Subcutaneous adipose tissue (tissue), 4 donors: Measurements from ENCODE around the gene CCDC61. TPM values are rescaled to one million over a fixed set of nuclear protein-coding genes. Genes with fewer than 3 reads are reported as not detected.

Experiments used
- CTCF ChIP-seq: fragments of 450-650 bp; IDR thresholded peaks from one replicate; pipeline ENCODE4 v1.5.1; 2016; ENCODE audit warnings: low read depth, mild to moderate bottlenecking, control low read depth, antibody characterized with exemption, moderate library complexity
- total RNA-seq, 4 donors: library from RNA; depleted of rRNA; stranded (reverse); fragments of >200 nt; gene quantifications; one replicate each; pipeline ENCODE4 v1.1.0, GENCODE V29; 2016

The CCDC61 gene
- total RNA-seq, 4 donors from 2014 or later: 2.8 to 12.2 (median 4.5) TPM

- TF ChIP-seq CTCF: no peak
Observed at GRCh38 chr19:46023311-46023779, 28.1 kb downstream of the CCDC61 start.

DNA sequence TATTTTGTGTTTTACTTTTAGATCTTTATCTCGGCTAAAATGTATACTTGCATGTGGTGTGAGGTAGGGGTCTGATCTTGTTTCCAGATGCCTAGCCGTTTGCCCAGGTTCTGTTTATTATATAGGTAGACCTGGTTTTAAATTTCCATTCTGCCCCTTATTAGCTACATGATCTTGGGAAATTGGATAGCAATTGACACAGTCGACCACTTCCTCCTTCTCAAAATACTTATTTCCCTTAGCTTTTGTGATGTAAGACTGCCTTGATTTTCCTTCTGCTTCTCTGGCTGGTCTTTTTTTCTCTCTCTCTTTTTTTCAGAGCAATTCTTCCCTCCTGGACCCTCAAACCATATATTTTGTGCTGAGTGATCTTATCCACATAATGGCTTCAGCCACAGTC is 30.6 kb downstream of the CCDC61 start:
- TF ChIP-seq CTCF: no peak

DNA sequence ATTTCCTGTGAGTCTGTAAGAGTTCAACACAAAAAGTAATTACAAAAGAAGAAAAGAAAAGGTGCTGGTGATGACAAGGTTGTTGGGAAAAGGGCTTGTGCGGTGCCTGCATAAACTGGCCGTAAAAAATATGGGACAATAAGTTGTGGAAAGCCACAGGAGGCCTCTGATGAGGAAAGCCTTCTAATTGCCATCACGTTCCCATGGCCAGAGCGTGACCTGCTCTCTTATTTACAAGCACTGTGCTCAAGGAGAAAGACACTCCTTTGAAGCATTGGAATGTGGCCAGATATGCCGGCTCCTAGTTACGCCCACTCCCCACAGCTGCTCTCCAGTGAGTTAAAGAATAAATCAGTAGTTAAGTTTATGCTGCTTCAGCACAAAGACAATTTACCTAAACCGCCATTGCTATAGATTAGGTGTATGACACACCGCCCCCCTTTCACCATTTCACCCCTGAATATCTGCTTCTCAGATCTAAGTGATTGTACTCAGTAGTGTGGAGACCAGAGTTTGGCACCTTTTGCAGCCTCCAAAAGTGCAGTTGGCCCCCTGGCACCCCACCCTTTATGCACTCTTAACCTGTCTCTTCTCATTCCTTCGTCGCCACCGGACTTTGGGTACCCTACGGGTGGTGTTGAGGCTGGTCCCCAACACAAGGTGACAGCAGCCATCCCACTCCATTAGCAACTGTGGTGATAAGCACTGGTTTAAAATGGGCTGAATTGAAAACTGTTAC is 35.7 kb downstream of the CCDC61 start:
- no peak for TF ChIP-seq CTCF

DNA sequence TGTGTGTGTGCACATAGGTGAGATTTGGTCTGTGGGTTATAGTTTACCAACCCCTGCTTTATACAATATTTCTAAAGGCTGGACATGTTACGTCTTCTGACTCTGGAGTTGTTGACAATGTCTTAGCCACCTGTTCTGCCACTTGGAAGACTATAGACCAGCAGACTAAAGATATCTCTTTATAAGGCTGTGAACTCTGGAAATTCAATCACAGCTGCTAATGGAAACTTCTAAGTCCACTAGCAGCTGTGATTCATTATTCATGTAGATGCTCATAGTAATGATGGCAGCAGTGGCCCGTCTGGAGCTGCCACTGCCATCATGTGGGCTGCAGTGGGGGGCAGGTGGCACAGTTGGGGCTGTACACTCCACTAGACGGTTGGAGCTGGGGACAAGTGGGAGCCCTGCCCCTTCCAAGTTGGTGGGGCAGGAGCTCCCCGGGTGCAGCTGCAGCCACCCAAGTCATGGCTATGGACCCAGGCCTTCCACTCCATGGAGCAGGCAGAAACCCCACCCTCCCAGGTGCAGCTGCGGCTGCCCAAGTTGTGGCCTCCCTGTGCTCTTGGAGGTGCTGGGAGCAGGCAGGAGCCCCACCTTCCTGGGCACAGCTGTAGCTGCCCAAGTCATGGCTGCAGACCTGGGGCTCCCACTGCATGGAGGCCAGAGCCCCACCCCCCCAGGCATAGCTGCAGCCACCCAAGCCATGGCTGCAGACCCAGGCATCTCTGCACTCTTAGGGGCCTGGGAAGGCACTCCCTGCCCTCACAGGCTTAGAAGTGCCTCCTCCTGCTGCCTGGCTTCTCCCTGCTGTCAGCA is 36.7 kb downstream of the CCDC61 start:
- no peak for TF ChIP-seq CTCF

DNA sequence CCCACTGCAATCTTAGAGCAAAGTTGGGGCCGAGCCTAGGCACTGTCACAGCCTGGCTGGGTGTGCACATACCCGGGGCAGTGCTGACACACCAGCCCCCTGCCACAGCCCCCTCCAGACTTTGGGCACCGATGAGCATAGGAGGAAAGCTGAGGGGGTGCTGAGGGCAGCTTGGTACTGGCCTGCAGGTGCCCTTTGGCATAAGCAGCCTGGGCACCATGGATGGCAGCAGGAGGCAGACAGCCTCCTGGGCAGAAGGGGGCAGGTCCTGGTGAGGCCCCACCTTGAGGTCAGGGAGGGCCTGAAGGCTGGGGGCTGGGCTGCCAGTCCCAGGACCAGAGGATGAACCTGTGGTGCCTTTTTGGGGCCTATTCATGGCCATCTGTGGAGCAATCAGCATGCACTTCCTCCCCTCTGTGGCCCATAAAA is 37.3 kb downstream of the CCDC61 start:
- TF ChIP-seq CTCF: no peak

DNA sequence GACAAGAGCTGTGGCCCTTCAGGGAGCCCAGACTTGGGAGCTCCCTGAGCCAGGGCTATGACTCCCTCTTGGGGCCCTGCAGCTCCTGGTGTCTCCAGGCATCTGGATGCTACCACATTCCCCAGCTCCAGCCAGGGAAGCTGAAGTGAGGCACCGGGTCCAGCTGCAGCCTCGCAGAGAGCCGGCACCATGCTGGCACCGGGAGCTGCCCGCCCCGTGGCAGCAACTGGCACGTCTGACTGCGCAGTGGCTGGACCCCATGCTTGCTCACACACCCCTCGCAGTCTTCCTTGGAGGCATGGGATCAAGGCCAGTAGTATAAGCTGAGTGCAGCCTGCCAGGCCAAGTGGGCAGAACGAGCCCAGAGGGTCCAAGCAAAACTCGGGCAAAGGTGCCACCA is 38.1 kb downstream of the CCDC61 start:
- no peak for TF ChIP-seq CTCF

DNA sequence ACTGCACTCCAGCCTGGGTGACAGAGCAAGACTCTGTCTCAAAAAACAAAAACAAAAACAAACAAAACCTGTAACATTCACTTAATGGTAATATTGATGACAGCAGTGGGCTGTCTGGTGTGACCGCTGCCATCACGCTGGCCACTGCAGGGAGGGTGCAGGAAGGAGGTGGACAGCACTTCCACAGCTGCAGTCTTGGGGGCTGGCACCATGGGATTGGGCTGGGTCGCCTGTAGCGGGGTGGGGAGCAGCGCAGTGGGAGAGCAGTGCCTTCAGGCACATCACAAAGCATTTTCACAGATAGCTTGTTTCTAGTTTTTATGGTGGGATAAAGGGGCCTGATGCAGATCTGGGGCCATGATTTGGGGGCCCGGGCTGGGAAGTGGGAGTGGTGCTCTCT is 40.3 kb downstream of the CCDC61 start:
- TF ChIP-seq CTCF: no peak
